GM23248 (cell line): ENCODE data around the gene SULT1C2. TPM values are rescaled to one million over a fixed set of nuclear protein-coding genes. Genes with fewer than 3 reads are reported as not detected.

Source experiments
- DNase-seq: peaks from one replicate; pipeline ENCODE4 v3.0.0-alpha.2; 2015
- H2AFZ ChIP-seq: fragments of 200-600 bp; sonication (generic); 2 replicates; pipeline ENCODE4 v1.6.1; 2016; ENCODE audit warnings: antibody characterized with exemption
- H3F3A ChIP-seq: fragments of 200-600 bp; sonication (generic); 2 replicates; pipeline ENCODE4 v1.6.1; 2016; ENCODE audit warnings: mild to moderate bottlenecking, antibody characterized with exemption, mixed run types; ENCODE audit not compliant: insufficient read depth
- H3K27ac ChIP-seq: fragments of 200-600 bp; sonication (generic); 2 replicates; pipeline ENCODE4 v1.5.1; 2016; ENCODE audit warnings: mild to moderate bottlenecking
- H3K27me3 ChIP-seq: fragments of 200-600 bp; sonication (generic); replicated peaks from 2 replicates; pipeline ENCODE4 v1.6.1; 2016; ENCODE audit warnings: mild to moderate bottlenecking; ENCODE audit not compliant: insufficient read depth
- H3K36me3 ChIP-seq: fragments of 200-600 bp; sonication (generic); 2 replicates; pipeline ENCODE4 v1.6.1; 2016; ENCODE audit warnings: low read depth, mild to moderate bottlenecking
- H3K4me1 ChIP-seq: fragments of 200-600 bp; sonication (generic); 2 replicates; pipeline ENCODE4 v1.6.1; 2016; ENCODE audit warnings: mild to moderate bottlenecking; ENCODE audit not compliant: insufficient read depth
- H3K4me2 ChIP-seq: fragments of 200-600 bp; sonication (generic); one replicate; pipeline ENCODE4 v1.6.1; 2016; ENCODE audit warnings: mild to moderate bottlenecking; ENCODE audit not compliant: unreplicated experiment
- H3K4me3 ChIP-seq: fragments of 200-600 bp; sonication (generic); 2 replicates; pipeline ENCODE4 v1.5.1; 2016; ENCODE audit warnings: mild to moderate bottlenecking
- H3K79me2 ChIP-seq: fragments of 200-600 bp; sonication (generic); 2 replicates; pipeline ENCODE4 v1.6.1; 2016; ENCODE audit warnings: mild to moderate bottlenecking; ENCODE audit not compliant: insufficient read depth
- H3K9ac ChIP-seq: fragments of 200-600 bp; sonication (generic); 2 replicates; pipeline ENCODE4 v1.6.1; 2016; ENCODE audit warnings: mild to moderate bottlenecking
- H3K9me2 ChIP-seq: fragments of 200-600 bp; sonication (generic); 2 replicates; pipeline ENCODE4 v1.6.1; 2016; ENCODE audit warnings: mixed run types, mild to moderate bottlenecking, moderate library complexity; ENCODE audit not compliant: insufficient read depth
- H3K9me3 ChIP-seq: fragments of 200-600 bp; sonication (generic); one replicate; pipeline ENCODE4 v1.6.1; 2017; ENCODE audit warnings: low read depth
- H4K20me1 ChIP-seq: fragments of 200-600 bp; sonication (generic); 2 replicates; pipeline ENCODE4 v1.6.0; 2016; ENCODE audit not compliant: insufficient read depth
- EZH2 ChIP-seq: fragments of 200-600 bp; sonication (generic); IDR thresholded peaks from 2 replicates; pipeline ENCODE4 v1.6.1; 2018; ENCODE audit warnings: antibody characterized with exemption, mild to moderate bottlenecking; ENCODE audit not compliant: insufficient read depth, poor library complexity, severe bottlenecking
- EZH2phosphoT487 ChIP-seq: fragments of 200-600 bp; sonication (generic); IDR thresholded peaks from 2 replicates; pipeline ENCODE4 v1.6.1; 2018; ENCODE audit warnings: antibody characterized with exemption, moderate library complexity, mild to moderate bottlenecking, low read depth; ENCODE audit not compliant: insufficient read depth
- WGBS, 2 experiments: methylation state at CpG; one replicate each; pipeline ENCODE4 v1.1.6; 2015 to 2017; ENCODE audit warnings: low lambda C conversion rate in 2 of 2, low coverage in 1 of 2; ENCODE audit errors: missing lambda C conversion rate in 2 of 2; 5-methylcytosine and 5-hydroxymethylcytosine counted together
- in situ Hi-C: fragments of 300-500 bp; cut with MboI; formaldehyde crosslinking; loops from 2 replicates; pipeline ENCODE4 v1.15.0; 2020
- polyA plus RNA-seq: library from polyadenylated mRNA; unstranded; fragments of >200 nt; fragmentation: Nextera tagmentation; extraction: Ambion mirVana; gene quantifications from 2 replicates; pipeline ENCODE4 v1.2.1, GENCODE V29; 2016
- total RNA-seq: library from RNA; depleted of rRNA; stranded (reverse); fragments of >200 nt; shearing (Covaris generic); gene quantifications from 2 replicates; pipeline ENCODE4 v1.2.3, GENCODE V29; 2014

SULT1C2 gene
- total and polyA plus RNA-seq, 2 experiments from 2014 or later: not detected

- no peaks in the 10 kb centered on the region for H3K27me3 ChIP-seq
- H3K9ac ChIP-seq: no peak overlapping the region
- peak overlapping the region; percentile 53 for H2AFZ ChIP-seq
- in situ Hi-C loops: no loop called here
- peaks cover 6% of the 10 kb centered on the region for H3K4me1 ChIP-seq
- H3K4me3 ChIP-seq: no peak overlapping the region
- H4K20me1 ChIP-seq: no peaks in the 10 kb centered on the region
- H3K27ac ChIP-seq: no peak overlapping the region
- peak overlapping the region; percentile 20 for H3K4me2 ChIP-seq
- no peaks in the 10 kb centered on the region for H3K36me3 ChIP-seq
- TF ChIP-seq EZH2 (no peak), EZH2phosphoT487 (no peak)
- H3F3A ChIP-seq: no peaks in the 10 kb centered on the region
- H3K9me3 ChIP-seq: no peaks in the 10 kb centered on the region
- DNase-seq: peak; percentile 48
- WGBS, 2 experiments: 73 to 77% methylated on average over 2 of the region's 2 CpGs
- no peaks in the 10 kb centered on the region for H3K9me2 ChIP-seq
- no peaks in the 10 kb centered on the region for H3K79me2 ChIP-seq
These were observed 17.2 kb downstream of the SULT1C2 start for GRCh38 chr2:108305901-108306300.

- Histone ChIP-seq H3K4me3 (no peak overlapping the region), H3K27me3 (no peaks in the 10 kb centered on the region), H3K4me2 (no peak overlapping the region), H3K9me2 (no peaks in the 10 kb centered on the region), H3K27ac (no peak overlapping the region), H3K79me2 (no peaks in the 10 kb centered on the region), H3K9ac (no peak overlapping the region), H2AFZ (no peak overlapping the region), H4K20me1 (no peaks in the 10 kb centered on the region), H3K36me3 (no peaks in the 10 kb centered on the region), H3K9me3 (no peaks in the 10 kb centered on the region), H3F3A (no peaks in the 10 kb centered on the region), H3K4me1 (peaks cover 6% of the 10 kb centered on the region)
- in situ Hi-C loops: no loop called here
- no peak for DNase-seq
- TF ChIP-seq EZH2phosphoT487 (no peak), EZH2 (no peak)
These were observed 21.2 kb downstream of the SULT1C2 start for GRCh38 chr2:108309903-108310302.

GRCh38 chr2:108314586-108315296, 26.0 kb downstream of the SULT1C2 start:
- H3K9me2 ChIP-seq: no peaks in the 10 kb centered on the region
- no peak overlapping the region for H3K4me2 ChIP-seq
- no peak overlapping the region for H3K9ac ChIP-seq
- H4K20me1 ChIP-seq: no peaks in the 10 kb centered on the region
- no peak overlapping the region for H3K27ac ChIP-seq
- no peaks in the 10 kb centered on the region for H3K27me3 ChIP-seq
- no peaks in the 10 kb centered on the region for H3K9me3 ChIP-seq
- TF ChIP-seq EZH2phosphoT487 (no peak), EZH2 (no peak)
- peaks cover 7% of the 10 kb centered on the region; the same call in 1 of the 2 replicates for H3K4me1 ChIP-seq
- H2AFZ ChIP-seq: no peak overlapping the region
- no peaks in the 10 kb centered on the region for H3K36me3 ChIP-seq
- H3F3A ChIP-seq: no peaks in the 10 kb centered on the region
- H3K79me2 ChIP-seq: no peaks in the 10 kb centered on the region
- H3K4me3 ChIP-seq: no peak overlapping the region
- 56 to 63% methylated on average over 3 of the region's 3 CpGs for WGBS, 2 experiments
- DNase-seq: no peak
- in situ Hi-C loops: no loop called here

GRCh38 chr2:108315444-108315934, 26.8 kb downstream of the SULT1C2 start:
- H3K4me3 ChIP-seq: no peak overlapping the region
- in situ Hi-C loops: no loop called here
- no peaks in the 10 kb centered on the region for H3K27me3 ChIP-seq
- no peaks in the 10 kb centered on the region for H4K20me1 ChIP-seq
- TF ChIP-seq EZH2phosphoT487 (no peak), EZH2 (no peak)
- H3K9ac ChIP-seq: no peak overlapping the region
- no peak for DNase-seq
- no peaks in the 10 kb centered on the region for H3K79me2 ChIP-seq
- no peak overlapping the region for H3K4me2 ChIP-seq
- peaks cover 7% of the 10 kb centered on the region; the same call in 1 of the 2 replicates for H3K4me1 ChIP-seq
- H3K9me2 ChIP-seq: no peaks in the 10 kb centered on the region
- no peaks in the 10 kb centered on the region for H3F3A ChIP-seq
- no peak overlapping the region for H2AFZ ChIP-seq
- H3K36me3 ChIP-seq: no peaks in the 10 kb centered on the region
- H3K9me3 ChIP-seq: no peaks in the 10 kb centered on the region
- no peak overlapping the region for H3K27ac ChIP-seq
